ENCODE data around the gene CDKL5. TPM values are rescaled to one million over a fixed set of nuclear protein-coding genes. Genes with fewer than 3 reads are reported as not detected.

The CDKL5 gene
- total and polyA plus RNA-seq, 9 donors: 3.5 to 7.4 (median 4.8) TPM

GRCh38 chrX:18624599-18624998 is 199.2 kb downstream of the CDKL5 start:
- Histone ChIP-seq H3K27me3 (ENCODE audit: control insufficient read depth, insufficient read depth, low read length) (peaks cover 14% of the 10 kb centered on the region), H3K4me3 (ENCODE audit: low read length) (no peak overlapping the region), H3K9me3 (replicated peaks; ENCODE audit: control insufficient read depth, low read depth, low read length) (no peaks in the 10 kb centered on the region), H3K4me1 (ENCODE audit: control insufficient read depth, insufficient read depth, low read length) (no peaks in the 10 kb centered on the region), H3K36me3 (ENCODE audit: control insufficient read depth, insufficient read depth, low read length) (peaks cover 3% of the 10 kb centered on the region), H3K27ac (ENCODE audit: low read length) (no peak overlapping the region)
- WGBS (ENCODE audit: insufficient coverage): no CpG with 5 or more reads among the region's 2 CpGs
- DNase-seq: no peak

- 87% methylated on average over 7 of the region's 8 CpGs for WGBS (ENCODE audit: insufficient coverage)
- H3K36me3 ChIP-seq (ENCODE audit: control insufficient read depth, insufficient read depth, low read length): peaks cover 5% of the 10 kb centered on the region
- H3K27me3 ChIP-seq (ENCODE audit: control insufficient read depth, insufficient read depth, low read length): peaks cover 19% of the 10 kb centered on the region
- no peaks in the 10 kb centered on the region for H3K9me3 ChIP-seq (replicated peaks; ENCODE audit: control insufficient read depth, low read depth, low read length)
- H3K27ac ChIP-seq (ENCODE audit: low read length): no peak overlapping the region
- H3K4me1 ChIP-seq (ENCODE audit: control insufficient read depth, insufficient read depth, low read length): no peaks in the 10 kb centered on the region
- DNase-seq: no peak
- no peak overlapping the region for H3K4me3 ChIP-seq (ENCODE audit: low read length)
Measured at GRCh38 chrX:18630934-18631333, 205.5 kb downstream of the CDKL5 start.

- peaks cover 16% of the 10 kb centered on the region for H3K27me3 ChIP-seq (ENCODE audit: control insufficient read depth, insufficient read depth, low read length)
- H3K36me3 ChIP-seq (ENCODE audit: control insufficient read depth, insufficient read depth, low read length): no peaks in the 10 kb centered on the region
- DNase-seq: no peak
- no peak overlapping the region for H3K27ac ChIP-seq (ENCODE audit: low read length)
- no peaks in the 10 kb centered on the region for H3K4me1 ChIP-seq (ENCODE audit: control insufficient read depth, insufficient read depth, low read length)
- no CpG with 5 or more reads among the region's 2 CpGs for WGBS (ENCODE audit: insufficient coverage)
- H3K4me3 ChIP-seq (ENCODE audit: low read length): no peak overlapping the region
- no peaks in the 10 kb centered on the region for H3K9me3 ChIP-seq (replicated peaks; ENCODE audit: control insufficient read depth, low read depth, low read length)
Measured at GRCh38 chrX:18638398-18638797, 213.0 kb downstream of the CDKL5 start.

- H3K36me3 ChIP-seq (ENCODE audit: control insufficient read depth, insufficient read depth, low read length): no peaks in the 10 kb centered on the region
- no CpG with 5 or more reads among the region's 2 CpGs for WGBS (ENCODE audit: insufficient coverage)
- H3K27ac ChIP-seq (ENCODE audit: low read length): no peak overlapping the region
- DNase-seq: no peak
- H3K27me3 ChIP-seq (ENCODE audit: control insufficient read depth, insufficient read depth, low read length): peaks cover 12% of the 10 kb centered on the region
- H3K9me3 ChIP-seq (replicated peaks; ENCODE audit: control insufficient read depth, low read depth, low read length): no peaks in the 10 kb centered on the region
- H3K4me1 ChIP-seq (ENCODE audit: control insufficient read depth, insufficient read depth, low read length): no peaks in the 10 kb centered on the region
- H3K4me3 ChIP-seq (ENCODE audit: low read length): no peak overlapping the region
Measured at GRCh38 chrX:18639280-18639679, 213.9 kb downstream of the CDKL5 start.

GRCh38 chrX:18640686-18641085 is 215.3 kb downstream of the CDKL5 start:
- peak; percentile 55 for DNase-seq
- 11% methylated on average over 7 of the region's 10 CpGs for WGBS (ENCODE audit: insufficient coverage)

GRCh38 chrX:18643243-18643642 is 217.8 kb downstream of the CDKL5 start:
- no peaks in the 10 kb centered on the region for H3K9me3 ChIP-seq (replicated peaks; ENCODE audit: control insufficient read depth, low read depth, low read length)
- no peak overlapping the region for H3K4me3 ChIP-seq (ENCODE audit: low read length)
- H3K27me3 ChIP-seq (ENCODE audit: control insufficient read depth, insufficient read depth, low read length): peaks cover 21% of the 10 kb centered on the region
- H3K36me3 ChIP-seq (ENCODE audit: control insufficient read depth, insufficient read depth, low read length): no peaks in the 10 kb centered on the region
- no peaks in the 10 kb centered on the region for H3K4me1 ChIP-seq (ENCODE audit: control insufficient read depth, insufficient read depth, low read length)
- H3K27ac ChIP-seq (ENCODE audit: low read length): no peak overlapping the region
- no peak for DNase-seq
- WGBS (ENCODE audit: insufficient coverage): 80% methylated on average over 1 of the region's 3 CpGs

More at GRCh38 chrX:18640686-18641085, 215.3 kb downstream of the CDKL5 start:
- H3K9me3 ChIP-seq (replicated peaks; ENCODE audit: control insufficient read depth, low read depth, low read length): no peaks in the 10 kb centered on the region
- H3K27me3 ChIP-seq (ENCODE audit: control insufficient read depth, insufficient read depth, low read length): peaks cover 21% of the 10 kb centered on the region
- no peaks in the 10 kb centered on the region for H3K4me1 ChIP-seq (ENCODE audit: control insufficient read depth, insufficient read depth, low read length)
- no peaks in the 10 kb centered on the region for H3K36me3 ChIP-seq (ENCODE audit: control insufficient read depth, insufficient read depth, low read length)
- H3K4me3 ChIP-seq (ENCODE audit: low read length): no peak overlapping the region
- H3K27ac ChIP-seq (ENCODE audit: low read length): no peak overlapping the region

GRCh38 chrX:18643853-18644252 is 218.4 kb downstream of the CDKL5 start:
- no peak overlapping the region for H3K4me3 ChIP-seq (ENCODE audit: low read length)
- no CpG with 5 or more reads among the region's 3 CpGs for WGBS (ENCODE audit: insufficient coverage)
- H3K9me3 ChIP-seq (replicated peaks; ENCODE audit: control insufficient read depth, low read depth, low read length): no peaks in the 10 kb centered on the region
- peaks cover 21% of the 10 kb centered on the region for H3K27me3 ChIP-seq (ENCODE audit: control insufficient read depth, insufficient read depth, low read length)
- no peaks in the 10 kb centered on the region for H3K36me3 ChIP-seq (ENCODE audit: control insufficient read depth, insufficient read depth, low read length)
- DNase-seq: no peak
- H3K27ac ChIP-seq (ENCODE audit: low read length): no peak overlapping the region
- no peaks in the 10 kb centered on the region for H3K4me1 ChIP-seq (ENCODE audit: control insufficient read depth, insufficient read depth, low read length)

- peaks cover 21% of the 10 kb centered on the region for H3K27me3 ChIP-seq (ENCODE audit: control insufficient read depth, insufficient read depth, low read length)
- no peaks in the 10 kb centered on the region for H3K36me3 ChIP-seq (ENCODE audit: control insufficient read depth, insufficient read depth, low read length)
- H3K27ac ChIP-seq (ENCODE audit: low read length): no peak overlapping the region
- no peaks in the 10 kb centered on the region for H3K9me3 ChIP-seq (replicated peaks; ENCODE audit: control insufficient read depth, low read depth, low read length)
- WGBS (ENCODE audit: insufficient coverage): 60% methylated on average over 1 of the region's 4 CpGs
- no peaks in the 10 kb centered on the region for H3K4me1 ChIP-seq (ENCODE audit: control insufficient read depth, insufficient read depth, low read length)
- DNase-seq: no peak
- no peak overlapping the region for H3K4me3 ChIP-seq (ENCODE audit: low read length)
Measured at GRCh38 chrX:18647621-18648020, 222.2 kb downstream of the CDKL5 start.

GRCh38 chrX:18649498-18649951 is 224.1 kb downstream of the CDKL5 start:
- Histone ChIP-seq H3K27ac (ENCODE audit: low read length) (no peak overlapping the region), H3K4me1 (ENCODE audit: control insufficient read depth, insufficient read depth, low read length) (no peaks in the 10 kb centered on the region), H3K9me3 (replicated peaks; ENCODE audit: control insufficient read depth, low read depth, low read length) (no peaks in the 10 kb centered on the region), H3K4me3 (ENCODE audit: low read length) (no peak overlapping the region), H3K27me3 (ENCODE audit: control insufficient read depth, insufficient read depth, low read length) (peaks cover 15% of the 10 kb centered on the region), H3K36me3 (ENCODE audit: control insufficient read depth, insufficient read depth, low read length) (no peaks in the 10 kb centered on the region)
- DNase-seq: no peak
- 22% methylated on average over 8 of the region's 9 CpGs for WGBS (ENCODE audit: insufficient coverage)

GRCh38 chrX:18650662-18651061 is 225.3 kb downstream of the CDKL5 start:
- Histone ChIP-seq H3K4me1 (ENCODE audit: control insufficient read depth, insufficient read depth, low read length) (no peaks in the 10 kb centered on the region), H3K36me3 (ENCODE audit: control insufficient read depth, insufficient read depth, low read length) (no peaks in the 10 kb centered on the region), H3K4me3 (ENCODE audit: low read length) (no peak overlapping the region), H3K9me3 (replicated peaks; ENCODE audit: control insufficient read depth, low read depth, low read length) (no peaks in the 10 kb centered on the region), H3K27me3 (ENCODE audit: control insufficient read depth, insufficient read depth, low read length) (peaks cover 9% of the 10 kb centered on the region), H3K27ac (ENCODE audit: low read length) (no peak overlapping the region)
- DNase-seq: no peak
- 92% methylated on average over 3 of the region's 6 CpGs for WGBS (ENCODE audit: insufficient coverage)

GRCh38 chrX:18652636-18653035 is 227.2 kb downstream of the CDKL5 start:
- no peaks in the 10 kb centered on the region for H3K9me3 ChIP-seq (replicated peaks; ENCODE audit: control insufficient read depth, low read depth, low read length)
- no peaks in the 10 kb centered on the region for H3K4me1 ChIP-seq (ENCODE audit: control insufficient read depth, insufficient read depth, low read length)
- no peak overlapping the region for H3K27ac ChIP-seq (ENCODE audit: low read length)
- no peak overlapping the region for H3K4me3 ChIP-seq (ENCODE audit: low read length)
- H3K27me3 ChIP-seq (ENCODE audit: control insufficient read depth, insufficient read depth, low read length): peaks cover 9% of the 10 kb centered on the region
- DNase-seq: no peak
- no peaks in the 10 kb centered on the region for H3K36me3 ChIP-seq (ENCODE audit: control insufficient read depth, insufficient read depth, low read length)

Data from muscle of leg (tissue), 11 donors.